DOHH2 (cell line): Measurements from ENCODE around the gene CD3D.
"Not testable (repeated sequence)": the region's sequence is repeated elsewhere in the genome, so short reads cannot be mapped to it uniquely, and the experiment has no call there.

ENCODE experiments used
- H3F3A ChIP-seq: fragments of 200-600 bp; sonication (generic), shearing (Covaris generic); 2 replicates; pipeline ENCODE4 v1.6.0; 2016; ENCODE audit warnings: antibody characterized with exemption, mild to moderate bottlenecking; ENCODE audit not compliant: control insufficient read depth, insufficient read depth
- H3K27ac ChIP-seq: fragments of 200-600 bp; sonication (generic); 2 replicates; pipeline ENCODE4 v1.5.1; 2014; ENCODE audit warnings: low read depth, mild to moderate bottlenecking, low read length, moderate library complexity
- H3K27me3 ChIP-seq: fragments of 200-600 bp; sonication (generic); 2 replicates; pipeline ENCODE4 v1.6.1; 2014; ENCODE audit warnings: mild to moderate bottlenecking, low read length, mixed read lengths; ENCODE audit not compliant: control insufficient read depth
- H3K36me3 ChIP-seq: fragments of 200-600 bp; sonication (generic); 2 replicates; pipeline ENCODE4 v1.6.1; 2014; ENCODE audit warnings: mild to moderate bottlenecking, low read length, moderate library complexity, mixed read lengths; ENCODE audit not compliant: control insufficient read depth
- H3K4me1 ChIP-seq: fragments of 200-600 bp; sonication (generic); 2 replicates; pipeline ENCODE4 v1.6.1; 2014; ENCODE audit warnings: mild to moderate bottlenecking, low read length, mixed read lengths; ENCODE audit not compliant: control insufficient read depth
- H3K4me2 ChIP-seq: fragments of 200-600 bp; sonication (generic); 2 replicates; pipeline ENCODE4 v1.6.0; 2014; ENCODE audit warnings: mild to moderate bottlenecking, low read length, moderate library complexity
- H3K4me3 ChIP-seq: fragments of 200-600 bp; sonication (generic); 2 replicates; pipeline ENCODE4 v1.5.1; 2014; ENCODE audit warnings: mild to moderate bottlenecking, low read length, mixed read lengths
- H3K79me2 ChIP-seq: fragments of 200-600 bp; sonication (generic); 2 replicates; pipeline ENCODE4 v1.6.1; 2014; ENCODE audit warnings: mild to moderate bottlenecking, low read length, mixed read lengths; ENCODE audit not compliant: control insufficient read depth
- H3K9me2 ChIP-seq: fragments of 200-600 bp; sonication (generic); replicated peaks from 2 replicates; pipeline ENCODE4 v1.6.1; 2014; ENCODE audit warnings: mild to moderate bottlenecking, low read length, mixed read lengths; ENCODE audit not compliant: control insufficient read depth
- H3K9me3 ChIP-seq: fragments of 200-600 bp; sonication (generic); 2 replicates; pipeline ENCODE4 v1.6.1; 2014; ENCODE audit warnings: antibody characterized with exemption, low read length, mixed read lengths; ENCODE audit not compliant: control insufficient read depth, insufficient read depth
- H4K20me1 ChIP-seq: fragments of 200-600 bp; sonication (generic); 2 replicates; pipeline ENCODE4 v1.6.0; 2014; ENCODE audit warnings: low read depth, mild to moderate bottlenecking, antibody characterized with exemption, low read length, moderate library complexity; ENCODE audit not compliant: control insufficient read depth, insufficient read depth
- CTCF ChIP-seq: fragments of 200-600 bp; sonication (generic); IDR thresholded peaks from one replicate; pipeline ENCODE4 v1.5.1; 2014; ENCODE audit warnings: antibody characterized with exemption, mild to moderate bottlenecking, low read depth, low read length; ENCODE audit not compliant: poor library complexity, severe bottlenecking
- EZH2phosphoT487 ChIP-seq: fragments of 200-600 bp; sonication (generic); IDR thresholded peaks from 2 replicates; pipeline ENCODE4 v1.6.1; 2017; ENCODE audit warnings: borderline replicate concordance, mild to moderate bottlenecking, antibody characterized with exemption, low read length, moderate library complexity, mixed read lengths

Gene CD3D

GRCh38 chr11:118310781-118311485, 31.6 kb downstream of the CD3D start:
- Histone ChIP-seq H3K27ac (peak overlapping the region; percentile 100), H3K9me3 (no peaks in the 10 kb centered on the region), H3K79me2 (peaks cover 6% of the 10 kb centered on the region; the same call in 1 of the 2 replicates), H3K27me3 (no peaks in the 10 kb centered on the region), H3K36me3 (no peaks in the 10 kb centered on the region), H4K20me1 (no peaks in the 10 kb centered on the region), H3K4me2 (peak overlapping the region; percentile 100), H3F3A (peaks cover 35% of the 10 kb centered on the region), H3K4me3 (peak overlapping the region; percentile 71), H3K9me2 (no peaks in the 10 kb centered on the region), H3K4me1 (peaks cover 58% of the 10 kb centered on the region)
- TF ChIP-seq CTCF (no peak), EZH2phosphoT487 (no peak)

- Histone ChIP-seq H3K79me2 (peaks cover 6% of the 10 kb centered on the region; the same call in 1 of the 2 replicates), H3K27ac (no peak overlapping the region), H3K4me2 (no peak overlapping the region), H3K9me3 (no peaks in the 10 kb centered on the region), H3K27me3 (no peaks in the 10 kb centered on the region), H3K36me3 (no peaks in the 10 kb centered on the region), H3K4me1 (peaks cover 59% of the 10 kb centered on the region), H3K9me2 (no peaks in the 10 kb centered on the region), H4K20me1 (no peaks in the 10 kb centered on the region), H3F3A (peaks cover 30% of the 10 kb centered on the region), H3K4me3 (no peak overlapping the region)
- TF ChIP-seq EZH2phosphoT487: no peak
Measured at GRCh38 chr11:118310271-118310670, 32.2 kb downstream of the CD3D start.

- not testable (repeated sequence) for H3K9me3 ChIP-seq, H3K9me2 ChIP-seq, H3K27ac ChIP-seq, H3K79me2 ChIP-seq, H3K4me2 ChIP-seq, H3K4me3 ChIP-seq, H3K27me3 ChIP-seq, H3K36me3 ChIP-seq, H4K20me1 ChIP-seq
- peaks cover 59% of the 10 kb centered on the region for H3K4me1 ChIP-seq
- H3F3A ChIP-seq: peaks cover 25% of the 10 kb centered on the region
Measured at GRCh38 chr11:118308995-118309528, 33.4 kb downstream of the CD3D start.

GRCh38 chr11:118306556-118306955, 35.9 kb downstream of the CD3D start:
- no peak overlapping the region for H3K4me3 ChIP-seq
- no peaks in the 10 kb centered on the region for H4K20me1 ChIP-seq
- H3K4me1 ChIP-seq: peaks cover 35% of the 10 kb centered on the region
- no peaks in the 10 kb centered on the region for H3K9me3 ChIP-seq
- TF ChIP-seq EZH2phosphoT487 (no peak), CTCF (no peak)
- H3F3A ChIP-seq: peaks cover 8% of the 10 kb centered on the region; the same call in 1 of the 2 replicates
- no peaks in the 10 kb centered on the region for H3K27me3 ChIP-seq
- H3K9me2 ChIP-seq: no peaks in the 10 kb centered on the region
- H3K4me2 ChIP-seq: no peak overlapping the region
- H3K36me3 ChIP-seq: no peaks in the 10 kb centered on the region
- no peaks in the 10 kb centered on the region for H3K79me2 ChIP-seq
- H3K27ac ChIP-seq: no peak overlapping the region
